ENCODE results near the gene EIF4EBP3.

DNA sequence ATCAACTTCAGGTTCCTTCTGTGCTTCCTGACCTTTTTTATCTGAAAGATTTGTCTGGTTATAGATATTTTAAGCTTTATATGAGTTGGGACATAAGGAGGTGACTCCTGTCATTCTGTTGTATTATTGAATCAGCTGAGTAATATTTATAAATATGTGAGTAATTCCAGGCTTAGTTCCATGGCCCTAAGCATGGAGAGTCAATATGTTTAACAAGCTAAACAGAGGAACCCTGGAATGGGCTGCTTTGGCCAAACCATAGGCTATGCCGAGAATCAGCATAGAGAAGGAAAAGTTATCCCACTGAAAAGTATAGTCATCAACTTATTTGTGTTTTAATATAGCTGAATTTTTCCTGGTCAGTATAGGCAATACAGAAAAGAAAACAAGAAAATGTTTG, 7.2 kb upstream of the EIF4EBP3 start:
- TF ChIP-seq, protein P1, sequence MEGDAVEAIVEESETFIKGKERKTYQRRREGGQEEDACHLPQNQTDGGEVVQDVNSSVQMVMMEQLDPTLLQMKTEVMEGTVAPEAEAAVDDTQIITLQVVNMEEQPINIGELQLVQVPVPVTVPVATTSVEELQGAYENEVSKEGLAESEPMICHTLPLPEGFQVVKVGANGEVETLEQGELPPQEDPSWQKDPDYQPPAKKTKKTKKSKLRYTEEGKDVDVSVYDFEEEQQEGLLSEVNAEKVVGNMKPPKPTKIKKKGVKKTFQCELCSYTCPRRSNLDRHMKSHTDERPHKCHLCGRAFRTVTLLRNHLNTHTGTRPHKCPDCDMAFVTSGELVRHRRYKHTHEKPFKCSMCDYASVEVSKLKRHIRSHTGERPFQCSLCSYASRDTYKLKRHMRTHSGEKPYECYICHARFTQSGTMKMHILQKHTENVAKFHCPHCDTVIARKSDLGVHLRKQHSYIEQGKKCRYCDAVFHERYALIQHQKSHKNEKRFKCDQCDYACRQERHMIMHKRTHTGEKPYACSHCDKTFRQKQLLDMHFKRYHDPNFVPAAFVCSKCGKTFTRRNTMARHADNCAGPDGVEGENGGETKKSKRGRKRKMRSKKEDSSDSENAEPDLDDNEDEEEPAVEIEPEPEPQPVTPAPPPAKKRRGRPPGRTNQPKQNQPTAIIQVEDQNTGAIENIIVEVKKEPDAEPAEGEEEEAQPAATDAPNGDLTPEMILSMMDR (IDR thresholded peaks at IDR 0.05), result no peak
- no peak for TF ChIP-seq ZFX (IDR thresholded peaks at IDR 0.05; ENCODE audit: borderline replicate concordance)
